HG02798 (cell line): Measurements from ENCODE around the gene GALNT10.

Experiments
- ATAC-seq: cut with Tn5 transposase; IDR thresholded peaks from one replicate; pipeline ENCODE4 v1.9.1; 2021; ENCODE audit warnings: mild to moderate bottlenecking; ENCODE audit not compliant: unreplicated experiment, poor library complexity

Gene GALNT10

DNA sequence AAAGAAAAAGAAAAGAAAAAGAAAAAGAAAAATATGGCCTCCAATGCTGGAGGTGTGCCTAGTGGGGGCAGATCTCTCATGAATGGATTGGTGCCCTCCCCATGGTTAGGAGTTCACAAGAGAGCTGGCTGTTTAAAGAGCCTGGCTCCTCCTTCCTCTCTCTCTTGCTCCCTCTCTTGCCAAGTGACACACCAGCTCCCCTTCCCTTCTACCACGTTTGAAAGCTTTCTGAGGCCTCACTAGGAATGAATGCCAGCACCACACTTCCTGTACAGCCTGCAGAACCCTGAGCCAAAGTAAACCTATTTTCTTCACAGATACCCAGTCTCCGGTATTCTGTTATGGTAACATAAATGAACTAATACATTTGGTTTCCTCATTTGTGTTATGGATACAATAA is 14.4 kb upstream of the GALNT10 start:
- no peak for ATAC-seq

DNA sequence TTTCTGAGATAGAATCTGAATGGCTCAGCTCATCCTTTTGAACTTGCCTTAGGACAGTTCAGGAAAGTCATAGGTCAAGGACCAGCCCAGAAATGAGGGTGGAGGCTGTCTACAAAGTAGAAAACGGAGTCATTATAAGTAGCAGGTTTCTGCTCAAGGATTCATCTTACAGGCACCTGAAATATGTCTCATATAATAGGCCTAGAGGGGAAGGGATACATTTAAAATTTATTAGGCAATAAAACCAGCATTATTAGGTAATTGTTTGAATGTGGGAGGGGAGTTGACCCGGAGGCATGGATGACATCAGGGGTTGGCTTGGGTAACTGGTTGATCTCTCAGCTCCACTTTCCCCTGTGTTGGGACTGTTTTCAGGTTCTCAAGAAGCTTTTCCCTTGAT is 11.9 kb upstream of the GALNT10 start:
- ATAC-seq: no peak

DNA sequence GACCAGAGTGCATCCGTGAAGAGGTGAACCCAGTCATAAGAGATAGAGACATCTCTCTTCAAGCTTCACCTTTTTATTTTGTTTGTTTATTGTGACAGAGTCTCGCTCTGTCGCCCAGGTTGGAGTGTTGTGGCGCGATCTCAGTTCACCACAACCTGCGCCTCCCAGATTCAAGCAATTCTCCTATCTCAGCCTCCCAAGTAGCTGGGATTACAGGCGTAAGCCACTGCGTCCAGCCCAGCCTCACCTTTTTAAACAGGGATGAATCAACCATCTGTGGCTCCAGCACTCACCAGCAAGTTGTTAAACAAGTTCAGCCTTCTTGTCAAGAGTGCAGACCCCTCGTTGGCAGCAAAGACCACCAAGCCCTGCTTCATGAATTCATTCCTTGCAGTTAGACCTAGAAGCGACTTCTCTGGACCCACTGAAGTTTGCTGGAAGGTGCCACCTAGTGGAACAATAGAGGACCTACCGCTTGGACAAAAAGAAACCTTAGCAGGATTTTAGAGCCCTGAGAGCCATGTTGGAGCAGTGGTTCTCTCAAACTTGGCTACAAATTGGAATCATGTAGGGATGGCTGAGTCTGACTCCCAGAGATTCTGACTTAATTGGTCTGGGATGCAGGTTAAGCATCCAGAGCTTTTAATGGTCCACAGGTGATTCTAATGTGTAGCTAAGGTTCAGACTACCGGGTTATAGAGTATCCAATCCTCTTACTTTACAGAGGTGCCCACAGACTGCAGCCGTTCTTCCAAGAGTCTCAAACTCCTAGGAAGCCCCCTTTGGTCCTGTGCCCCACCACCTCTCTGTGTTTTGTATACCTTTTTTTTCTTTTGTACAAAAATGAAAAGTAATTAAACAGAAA is 10.5 kb upstream of the GALNT10 start:
- peak; percentile 90 for ATAC-seq

DNA sequence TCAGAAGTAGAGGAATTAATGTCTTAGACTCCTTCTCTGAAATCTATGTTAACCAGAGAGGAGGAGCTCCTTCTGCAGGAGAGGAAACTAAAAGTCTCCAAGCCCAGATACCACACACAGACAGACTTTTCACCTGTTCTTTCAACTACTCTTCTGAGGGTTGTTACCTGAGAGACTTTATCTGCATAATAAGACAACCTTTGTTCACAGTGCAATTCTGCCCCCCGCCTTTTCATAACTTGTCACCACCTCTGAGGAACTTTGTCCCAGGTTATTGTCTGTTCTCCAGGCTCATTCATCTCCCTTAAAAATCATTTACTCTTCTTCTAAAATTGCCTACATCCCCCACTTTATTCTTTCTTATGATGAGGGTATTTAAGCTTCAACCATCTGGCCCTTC is 9.4 kb upstream of the GALNT10 start:
- no peak for ATAC-seq

DNA sequence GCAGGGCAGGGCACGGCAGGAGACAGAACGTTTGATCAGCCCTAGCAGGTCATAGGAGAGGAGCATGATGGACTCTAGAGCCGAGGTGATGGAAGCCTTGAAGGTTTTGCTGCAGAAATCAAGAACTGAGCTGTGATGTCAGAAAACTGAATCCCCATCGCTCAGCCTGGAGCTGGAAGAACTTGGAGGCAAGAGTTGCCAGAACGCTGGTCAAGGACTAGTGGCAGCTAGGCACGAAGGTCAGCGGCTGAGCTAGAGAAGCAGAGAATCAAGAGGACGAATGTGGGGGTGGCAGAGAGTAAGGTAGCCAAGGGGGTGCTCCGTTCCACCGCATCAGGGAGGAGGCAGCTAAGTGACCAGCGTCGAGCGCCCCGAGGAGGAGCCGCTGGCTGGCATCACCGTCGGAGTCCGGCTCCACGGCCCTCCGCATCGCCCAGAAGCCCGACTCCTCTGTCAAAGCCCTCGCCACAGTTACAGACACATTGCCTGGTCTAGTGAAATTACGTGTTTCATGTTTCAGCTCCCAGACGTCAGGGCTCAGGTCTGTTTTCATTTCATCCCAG is 1.2 kb upstream of the GALNT10 start:
- peak; percentile 3 for ATAC-seq

DNA sequence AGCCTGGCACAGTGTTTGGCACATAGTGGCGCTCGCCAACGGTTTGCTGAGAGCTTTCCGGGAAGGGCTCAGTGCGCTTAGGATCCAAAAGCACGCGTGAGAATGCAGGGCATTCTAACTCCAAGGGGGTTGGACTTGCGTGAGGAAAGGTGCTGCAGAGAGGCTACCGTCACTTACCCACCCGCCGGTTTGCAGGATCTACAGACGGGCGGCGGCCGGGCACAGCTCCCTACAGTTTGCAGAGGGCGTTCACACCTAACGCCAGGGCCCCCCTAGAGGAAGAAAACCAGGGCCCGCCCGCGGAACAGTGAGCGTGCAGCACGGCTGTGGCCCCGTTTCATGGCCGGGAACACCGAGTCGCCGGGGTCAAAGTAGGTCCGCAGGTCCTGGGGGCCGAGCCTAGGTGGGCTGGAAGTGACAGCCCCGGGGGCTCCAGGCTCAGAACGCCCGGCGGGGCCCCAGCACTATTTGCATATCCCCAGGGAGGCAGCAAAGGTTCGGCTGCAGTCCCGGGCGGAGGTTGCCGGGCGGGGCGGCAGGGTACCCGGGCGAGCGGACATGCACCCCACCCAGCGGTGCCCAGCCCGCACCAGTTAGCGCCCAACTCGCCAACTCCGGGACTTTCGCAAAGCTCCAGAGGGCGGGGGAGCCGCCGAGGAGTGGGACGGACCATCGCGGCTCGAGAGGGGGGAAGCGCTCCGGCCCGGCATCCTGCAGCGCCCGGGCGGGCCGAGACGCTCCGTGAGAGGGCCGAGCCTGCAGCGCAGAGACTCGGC is 526 bp upstream of the GALNT10 start:
- ATAC-seq: peak; percentile 81

DNA sequence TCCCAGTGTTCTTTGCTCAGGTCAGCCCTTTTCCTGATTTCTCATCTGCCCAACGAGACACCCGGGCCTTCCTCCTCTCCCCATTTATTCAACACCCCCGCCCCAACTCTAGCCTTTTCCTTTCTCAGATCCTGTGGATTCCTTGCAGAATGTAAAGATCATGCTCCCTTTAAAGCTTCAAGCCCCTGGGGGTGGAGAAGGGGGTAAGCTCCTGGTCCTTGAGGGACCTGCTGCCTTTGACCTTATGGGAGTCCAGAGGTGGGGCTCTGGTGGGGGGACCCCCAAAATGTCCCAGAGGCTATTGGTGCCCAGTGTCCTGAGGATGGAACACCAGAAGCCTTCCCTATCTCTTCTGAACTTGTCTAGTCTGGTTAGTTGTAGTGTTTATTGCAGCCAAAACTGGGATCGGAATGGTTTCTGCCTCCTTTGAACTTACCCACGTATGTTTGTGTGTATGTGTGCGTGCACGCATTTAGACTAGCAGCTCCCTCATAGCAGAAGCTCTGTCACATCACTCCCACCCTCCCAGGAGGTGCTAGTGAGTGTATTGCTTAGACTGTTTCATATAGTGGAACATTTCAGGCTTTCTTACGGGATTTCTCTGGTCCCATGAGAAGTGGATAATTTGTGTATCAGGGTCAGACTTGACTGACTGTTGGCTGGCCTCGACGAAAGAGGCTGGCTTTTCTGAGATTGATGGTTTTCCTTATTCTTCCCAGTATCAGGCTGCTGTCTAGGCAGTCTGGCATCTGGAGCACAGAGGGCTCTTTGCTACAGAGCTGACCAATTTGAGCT is 1.1 kb downstream of the GALNT10 start:
- ATAC-seq: no peak

- no peak for ATAC-seq
Observed at GRCh38 chr5:154193283-154193682, 2.8 kb downstream of the GALNT10 start.

GRCh38 chr5:154193701-154194121 is 3.2 kb downstream of the GALNT10 start:
- ATAC-seq: no peak

DNA sequence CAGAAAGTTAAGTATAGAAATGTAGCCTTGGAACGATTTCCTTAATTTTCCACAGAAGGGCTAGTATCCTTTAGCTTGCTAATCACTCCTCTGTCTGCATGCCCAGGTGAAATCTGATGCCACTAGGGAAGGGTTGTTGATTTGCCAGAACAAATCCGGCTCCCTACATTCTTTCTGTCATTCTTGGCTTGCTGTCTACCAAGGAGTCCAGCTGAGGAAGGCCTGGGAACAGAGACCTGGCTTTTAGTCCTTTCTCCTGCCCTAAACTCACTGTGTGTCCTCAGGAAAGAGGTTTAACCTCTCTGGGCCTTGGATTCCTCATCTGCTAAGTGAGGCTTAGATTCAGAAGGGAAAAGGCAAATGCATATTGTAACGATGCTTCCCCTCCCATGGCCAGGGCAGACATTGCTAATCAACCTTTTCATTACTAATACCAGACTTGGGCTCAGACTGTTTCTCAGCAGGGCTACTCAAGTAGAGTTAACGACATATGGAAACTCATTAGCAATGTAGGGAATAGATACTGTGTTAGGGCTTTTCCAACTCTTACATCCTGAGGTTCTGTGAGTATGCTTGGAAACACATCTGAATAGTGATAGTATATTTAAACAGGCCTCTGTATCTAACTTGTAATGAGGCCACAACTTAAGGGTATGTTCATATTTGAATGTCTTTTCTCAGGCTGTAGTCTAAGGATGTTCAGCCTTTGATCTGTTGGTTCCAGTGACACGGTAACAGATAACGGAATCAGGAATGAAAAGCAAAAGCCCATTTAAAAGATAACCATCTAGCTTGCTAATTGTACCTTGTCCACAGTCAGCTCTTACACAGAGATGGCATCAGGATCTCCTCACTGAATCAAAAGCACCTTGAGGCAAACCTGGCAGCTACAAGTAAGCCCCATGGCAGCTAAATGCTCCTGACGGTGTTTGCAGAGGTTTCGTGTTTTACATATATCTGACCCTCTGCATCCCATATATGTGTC is 4.1 kb downstream of the GALNT10 start:
- no peak for ATAC-seq

DNA sequence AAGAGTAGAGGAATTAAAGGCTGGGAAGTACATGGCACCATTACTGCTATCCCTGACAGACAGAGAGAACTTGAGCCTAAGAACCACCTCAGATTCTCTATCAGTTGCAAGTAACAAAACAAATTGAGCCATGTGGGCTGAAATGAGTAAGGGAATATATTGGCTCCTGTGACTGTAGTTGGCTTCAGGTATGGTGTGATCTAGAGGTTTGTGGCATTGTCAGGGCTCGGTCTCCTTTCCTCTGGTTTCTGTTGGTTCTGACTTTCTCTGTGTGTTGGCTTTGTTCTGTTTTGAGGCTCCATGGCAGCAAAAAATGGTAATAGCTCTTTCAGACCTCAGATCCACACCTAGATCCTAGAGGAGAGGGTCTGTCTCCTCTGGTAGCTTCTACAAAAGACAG is 5.7 kb downstream of the GALNT10 start:
- ATAC-seq: no peak

DNA sequence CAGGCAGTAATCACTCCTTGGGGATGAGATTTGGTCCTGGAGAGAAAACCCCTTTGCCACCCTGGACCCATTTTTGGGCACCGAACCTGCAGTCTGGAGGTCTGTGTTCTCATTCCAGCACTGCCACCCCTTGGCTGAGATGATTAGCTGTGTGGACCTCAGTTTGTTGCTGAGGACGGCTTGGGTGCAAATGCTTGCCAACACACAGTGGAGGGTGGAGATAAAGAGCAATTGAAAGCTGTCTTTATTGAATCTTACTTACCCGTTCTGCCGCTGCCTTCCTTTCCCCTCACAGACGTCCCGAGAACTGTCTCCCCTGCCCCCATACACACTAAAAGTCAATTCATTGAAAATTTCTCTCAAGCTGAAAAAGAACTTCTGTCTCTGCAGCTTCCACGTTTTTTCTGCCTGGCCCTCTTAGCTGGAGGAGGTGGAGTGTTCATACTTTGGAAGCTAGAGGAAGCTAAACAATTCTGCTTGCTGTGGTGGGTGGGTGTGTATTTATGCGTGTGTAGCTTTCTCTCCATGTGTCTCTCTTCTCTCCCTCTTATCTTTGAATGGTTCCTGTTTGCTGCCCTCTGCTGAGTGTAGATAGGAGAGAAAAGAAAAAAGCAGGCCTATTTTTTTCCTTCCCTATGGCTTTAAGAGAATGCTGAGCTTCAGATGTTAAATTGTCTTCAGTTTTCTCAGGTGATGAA is 6.6 kb downstream of the GALNT10 start:
- ATAC-seq: no peak

DNA sequence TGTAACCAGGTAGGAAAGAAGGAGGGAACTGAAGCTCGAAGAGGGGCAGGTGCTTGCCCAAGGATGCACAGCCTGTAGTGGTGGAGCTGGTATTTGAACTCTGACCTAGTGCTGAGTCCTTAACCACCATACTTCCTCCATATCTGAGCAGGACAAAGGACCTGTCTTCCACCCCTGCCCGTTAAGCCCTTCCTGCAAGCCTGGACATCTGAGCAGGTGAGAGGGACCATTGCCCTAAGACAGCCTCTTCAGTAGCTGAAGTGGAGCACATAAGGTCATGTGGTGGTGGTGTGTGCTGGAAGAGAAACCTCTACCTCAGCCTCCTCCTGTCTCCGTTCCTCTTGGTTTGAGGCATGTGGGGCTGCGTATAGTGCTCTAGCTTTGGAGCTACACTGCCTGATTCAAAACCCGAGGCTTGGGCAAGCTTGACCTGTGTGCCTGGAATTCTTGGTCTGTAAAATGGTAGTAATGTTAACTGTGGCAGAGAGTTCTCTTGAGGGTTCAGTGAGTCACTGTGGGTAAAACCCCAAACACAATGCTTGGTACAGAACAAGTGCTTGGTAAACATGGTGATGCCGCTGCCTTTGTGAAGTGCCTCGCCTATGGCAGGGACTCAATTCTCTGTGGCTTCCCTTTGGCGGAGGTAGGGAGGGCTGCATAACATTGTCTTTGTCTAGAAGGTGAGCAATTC is 7.4 kb downstream of the GALNT10 start:
- peak; percentile 47 for ATAC-seq

GRCh38 chr5:154198611-154199230 is 8.2 kb downstream of the GALNT10 start:
- no peak for ATAC-seq

DNA sequence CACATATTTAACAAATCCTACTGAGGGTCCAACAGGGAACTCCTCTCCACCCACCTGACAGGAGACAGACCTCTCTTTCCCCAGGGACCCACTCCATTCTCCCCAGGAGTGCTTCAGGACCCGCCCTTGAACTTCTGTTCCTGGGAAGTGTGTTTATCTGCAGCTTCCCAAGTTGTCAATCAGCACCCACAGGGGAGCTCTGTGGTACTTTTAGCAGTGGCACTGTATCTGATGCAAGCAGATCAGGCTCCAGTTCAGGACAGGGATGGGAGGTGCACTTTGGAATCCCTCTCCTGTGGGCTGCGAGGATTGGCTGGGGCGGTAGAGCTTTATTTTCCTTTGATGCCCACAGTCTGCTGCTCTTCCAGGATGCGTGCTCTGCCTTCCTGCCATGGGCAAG is 8.7 kb downstream of the GALNT10 start:
- no peak for ATAC-seq

DNA sequence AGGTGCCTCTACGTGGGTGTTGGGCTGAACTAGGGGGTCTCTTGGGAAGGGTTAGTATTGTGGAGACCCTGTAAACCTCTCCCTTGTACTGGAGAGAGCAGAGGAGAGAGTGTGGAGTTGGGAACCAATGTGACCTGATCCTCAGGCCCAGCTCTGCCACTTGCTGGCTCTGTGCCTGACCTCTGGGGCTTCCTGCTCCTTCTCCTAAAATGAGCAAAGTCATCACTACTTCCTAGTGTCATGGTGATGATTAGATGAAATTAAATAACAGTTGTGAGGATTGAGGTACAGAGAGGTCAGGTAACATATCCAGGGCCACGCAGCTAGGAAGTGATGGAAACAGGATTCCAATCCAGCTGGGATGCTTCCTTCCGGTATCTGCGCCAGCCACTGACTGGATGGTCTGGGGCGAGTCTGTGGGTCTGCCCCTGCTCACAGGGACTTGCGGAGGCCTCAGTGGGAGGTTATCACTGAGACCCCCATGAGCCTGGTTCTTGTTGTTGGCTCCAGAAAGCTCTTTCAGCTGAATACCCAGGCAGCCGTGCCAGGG is 9.2 kb downstream of the GALNT10 start:
- no peak for ATAC-seq

DNA sequence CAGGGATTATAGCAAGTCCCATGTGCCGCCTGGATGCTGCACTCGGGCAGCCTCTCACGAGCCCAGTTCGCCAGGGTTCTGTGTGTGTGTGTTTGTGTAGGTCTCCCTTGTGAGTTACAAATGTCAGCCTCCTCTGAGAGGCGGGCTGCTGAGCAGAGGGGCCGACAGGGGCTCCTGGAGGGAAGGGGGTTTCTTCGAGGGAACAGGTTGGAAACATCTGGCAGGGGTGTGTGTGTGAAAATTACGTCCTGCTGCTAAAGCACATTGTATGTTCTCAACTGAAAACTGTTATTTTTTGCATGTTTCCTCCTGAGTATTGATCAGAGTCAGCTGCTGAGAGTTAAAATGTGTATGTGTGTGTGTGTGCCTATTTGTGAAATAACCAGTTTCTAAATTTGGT is 9.7 kb downstream of the GALNT10 start:
- no peak for ATAC-seq
